ENCODE data around the gene EFNA3.

GRCh38 chr1:155092131-155092530, 13.5 kb downstream of the EFNA3 start:
- TF ChIP-seq GATA2 (IDR thresholded peaks at IDR 0.05; ENCODE audit: low read depth, low read length) (no peak), GATA3 (IDR thresholded peaks at IDR 0.05; ENCODE audit: low read depth, low read length) (no peak)
